B cell (primary cell): ENCODE data around the gene NFIC.

Experiments used
- CTCF ChIP-seq: fragments of 200-600 bp; IDR thresholded peaks from one replicate; pipeline ENCODE4 v1.8.0; 2022; ENCODE audit warnings: antibody characterized with exemption, mild to moderate bottlenecking
- EZH2 ChIP-seq: IDR thresholded peaks from 2 replicates; pipeline ENCODE4 v1.6.1; 2012; ENCODE audit warnings: borderline replicate concordance, low read depth, mild to moderate bottlenecking, moderate library complexity, low read length; ENCODE audit not compliant: insufficient read depth, poor library complexity, severe bottlenecking

- TF ChIP-seq CTCF (no peak), EZH2 (no peak)
Measured at GRCh38 chr19:3515891-3516422, 149.6 kb downstream of the NFIC start.
